GM23338 (cell line): ENCODE measurements around the gene MTRF1. TPM values are rescaled to one million over a fixed set of nuclear protein-coding genes. Genes with fewer than 3 reads are reported as not detected.

Source experiments
- ATAC-seq: fragments of 200-7000 bp; cut with Tn5 transposase; 3 replicates; pipeline ENCODE4 v1.9.1; 2020
- DNase-seq: peaks from one replicate; pipeline ENCODE4 v3.0.0-alpha.2; 2015; ENCODE audit warnings: low spot score
- H2AFZ ChIP-seq: fragments of 200-600 bp; sonication (generic); 2 replicates; pipeline ENCODE4 v1.8.0; 2016; ENCODE audit warnings: antibody characterized with exemption, mild to moderate bottlenecking, moderate library complexity
- H3F3A ChIP-seq: fragments of 200-600 bp; sonication (generic); replicated peaks from 2 replicates; pipeline ENCODE4 v1.8.0; 2017; ENCODE audit warnings: antibody characterized with exemption, mixed run types, low read depth
- H3K27ac ChIP-seq: fragments of 200-600 bp; sonication (generic); 2 replicates; pipeline ENCODE4 v1.6.1; 2016; ENCODE audit warnings: low read depth
- H3K27me3 ChIP-seq: fragments of 200-600 bp; sonication (generic); 2 replicates; pipeline ENCODE4 v1.8.0; 2016; ENCODE audit warnings: mild to moderate bottlenecking, mixed run types, moderate library complexity; ENCODE audit not compliant: insufficient read depth
- H3K36me3 ChIP-seq: fragments of 200-600 bp; sonication (generic); 2 replicates; pipeline ENCODE4 v1.8.0; 2016; ENCODE audit warnings: mild to moderate bottlenecking; ENCODE audit not compliant: insufficient read depth
- H3K4me1 ChIP-seq: fragments of 200-600 bp; sonication (generic); 2 replicates; pipeline ENCODE4 v1.8.0; 2016; ENCODE audit warnings: mild to moderate bottlenecking, moderate library complexity; ENCODE audit not compliant: insufficient read depth
- H3K4me2 ChIP-seq: fragments of 200-600 bp; sonication (generic); 2 replicates; pipeline ENCODE4 v1.7.1; 2017; ENCODE audit warnings: mixed run types
- H3K4me3 ChIP-seq: fragments of 200-600 bp; sonication (generic); 2 replicates; pipeline ENCODE4 v1.6.1; 2016; ENCODE audit warnings: mixed run types
- H3K79me2 ChIP-seq: fragments of 200-600 bp; sonication (generic); replicated peaks from 2 replicates; pipeline ENCODE4 v1.8.0; 2017; ENCODE audit warnings: mild to moderate bottlenecking; ENCODE audit not compliant: insufficient read depth
- H3K9me2 ChIP-seq: fragments of 200-600 bp; sonication (generic); 2 replicates; pipeline ENCODE4 v1.8.0; 2017; ENCODE audit not compliant: insufficient read depth
- H4K20me1 ChIP-seq: fragments of 200-600 bp; sonication (generic); replicated peaks from 2 replicates; pipeline ENCODE4 v1.8.0; 2017; ENCODE audit warnings: mild to moderate bottlenecking; ENCODE audit not compliant: insufficient read depth
- H3K27ac Mint-ChIP-seq: 2 replicates; pipeline ENCODE4 v1.8.0; 2020; ENCODE audit warnings: inconsistent platforms, mild to moderate bottlenecking, moderate library complexity, mixed read lengths
- H3K27me3 Mint-ChIP-seq: 3 replicates; pipeline ENCODE4 v1.8.0; 2022; ENCODE audit warnings: low read depth, mild to moderate bottlenecking, moderate library complexity, mixed read lengths, inconsistent platforms; ENCODE audit not compliant: insufficient read depth, poor library complexity
- H3K36me3 Mint-ChIP-seq: 3 replicates; pipeline ENCODE4 v1.8.0; 2021; ENCODE audit warnings: low read depth, mild to moderate bottlenecking, inconsistent platforms, moderate library complexity, mixed read lengths
- H3K4me1 Mint-ChIP-seq: 3 replicates; pipeline ENCODE4 v1.8.0; 2020; ENCODE audit warnings: mild to moderate bottlenecking, inconsistent platforms, mixed read lengths
- H3K4me3 Mint-ChIP-seq: 3 replicates; pipeline ENCODE4 v1.8.0; 2021; ENCODE audit warnings: moderate library complexity, mild to moderate bottlenecking, inconsistent platforms, mixed read lengths
- H3K9me3 Mint-ChIP-seq: 3 replicates; pipeline ENCODE4 v1.8.0; 2020; ENCODE audit warnings: moderate library complexity, mild to moderate bottlenecking, inconsistent platforms, mixed read lengths
- JUNB ChIP-seq: IDR thresholded peaks from one replicate; pipeline ENCODE4 v1.6.1; 2016; ENCODE audit warnings: antibody characterized with exemption; ENCODE audit not compliant: unreplicated experiment
- ZNF331 ChIP-seq: fragments of 250-450 bp; sonication (Bioruptor Pico); IDR thresholded peaks from 2 replicates; pipeline ENCODE4 v1.5.0; 2020; ENCODE audit warnings: low read depth, mild to moderate bottlenecking, moderate library complexity
- polyA plus RNA-seq: library from polyadenylated mRNA; unstranded; fragments of >200 nt; fragmentation: Nextera tagmentation; extraction: Ambion mirVana; gene quantifications from 2 replicates; pipeline ENCODE4 v1.2.1, GENCODE V29; 2016
- total RNA-seq: library from RNA; depleted of rRNA; stranded (reverse); fragments of >200 nt; shearing (Covaris generic); gene quantifications from 2 replicates; pipeline ENCODE4 v1.2.3, GENCODE V29; 2014
- TF ChIP-seq, protein P1 (sequence below): fragments of 250-450 bp; sonication (Bioruptor Pico); IDR thresholded peaks from 2 replicates; pipeline ENCODE4 v1.5.0; 2020; ENCODE audit warnings: mild to moderate bottlenecking, moderate library complexity
- TF ChIP-seq, protein P2 (sequence below): IDR thresholded peaks from one replicate; pipeline ENCODE4 v1.6.1; 2018; ENCODE audit warnings: antibody characterized with exemption; ENCODE audit not compliant: unreplicated experiment

Gene MTRF1
- total and polyA plus RNA-seq, 2 experiments from 2014 or later, result 18.4 to 22.6 TPM

DNA sequence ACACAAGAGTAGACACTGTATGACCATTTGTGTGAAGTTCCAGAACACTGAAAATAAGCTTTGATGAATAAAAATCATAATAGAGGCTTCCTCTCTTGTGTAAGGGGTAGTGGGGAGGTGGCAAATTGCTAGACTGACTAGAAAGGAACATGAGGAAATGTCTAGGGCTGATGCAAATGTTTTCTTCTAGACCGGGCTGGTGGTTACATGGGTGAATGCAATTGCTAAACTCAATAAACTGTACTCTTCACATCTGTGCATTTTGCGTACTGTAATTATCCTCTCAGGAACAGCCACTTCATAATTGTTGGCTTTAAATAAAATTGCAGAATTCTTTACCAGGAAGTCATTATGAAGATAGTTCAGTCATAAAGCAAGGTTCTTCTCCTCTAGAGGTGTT, 63.9 kb downstream of the MTRF1 start:
- H3F3A ChIP-seq, result no peaks in the 10 kb centered on the region
- no peaks in the 10 kb centered on the region for H3K27me3 ChIP-seq
- H3K4me2 ChIP-seq, result no peak overlapping the region
- H3K27me3 Mint-ChIP-seq, result peaks cover 3% of the 10 kb centered on the region
- no peaks in the 10 kb centered on the region; the same call in 2 of the 3 replicates for H3K4me1 Mint-ChIP-seq
- no peak overlapping the region for H2AFZ ChIP-seq
- H3K9me3 Mint-ChIP-seq, result no peaks in the 10 kb centered on the region
- H3K4me3 ChIP-seq, result no peak overlapping the region
- H3K36me3 Mint-ChIP-seq, result no peaks in the 10 kb centered on the region
- H4K20me1 ChIP-seq, result no peaks in the 10 kb centered on the region
- ATAC-seq, result no peak
- TF ChIP-seq, protein P1, sequence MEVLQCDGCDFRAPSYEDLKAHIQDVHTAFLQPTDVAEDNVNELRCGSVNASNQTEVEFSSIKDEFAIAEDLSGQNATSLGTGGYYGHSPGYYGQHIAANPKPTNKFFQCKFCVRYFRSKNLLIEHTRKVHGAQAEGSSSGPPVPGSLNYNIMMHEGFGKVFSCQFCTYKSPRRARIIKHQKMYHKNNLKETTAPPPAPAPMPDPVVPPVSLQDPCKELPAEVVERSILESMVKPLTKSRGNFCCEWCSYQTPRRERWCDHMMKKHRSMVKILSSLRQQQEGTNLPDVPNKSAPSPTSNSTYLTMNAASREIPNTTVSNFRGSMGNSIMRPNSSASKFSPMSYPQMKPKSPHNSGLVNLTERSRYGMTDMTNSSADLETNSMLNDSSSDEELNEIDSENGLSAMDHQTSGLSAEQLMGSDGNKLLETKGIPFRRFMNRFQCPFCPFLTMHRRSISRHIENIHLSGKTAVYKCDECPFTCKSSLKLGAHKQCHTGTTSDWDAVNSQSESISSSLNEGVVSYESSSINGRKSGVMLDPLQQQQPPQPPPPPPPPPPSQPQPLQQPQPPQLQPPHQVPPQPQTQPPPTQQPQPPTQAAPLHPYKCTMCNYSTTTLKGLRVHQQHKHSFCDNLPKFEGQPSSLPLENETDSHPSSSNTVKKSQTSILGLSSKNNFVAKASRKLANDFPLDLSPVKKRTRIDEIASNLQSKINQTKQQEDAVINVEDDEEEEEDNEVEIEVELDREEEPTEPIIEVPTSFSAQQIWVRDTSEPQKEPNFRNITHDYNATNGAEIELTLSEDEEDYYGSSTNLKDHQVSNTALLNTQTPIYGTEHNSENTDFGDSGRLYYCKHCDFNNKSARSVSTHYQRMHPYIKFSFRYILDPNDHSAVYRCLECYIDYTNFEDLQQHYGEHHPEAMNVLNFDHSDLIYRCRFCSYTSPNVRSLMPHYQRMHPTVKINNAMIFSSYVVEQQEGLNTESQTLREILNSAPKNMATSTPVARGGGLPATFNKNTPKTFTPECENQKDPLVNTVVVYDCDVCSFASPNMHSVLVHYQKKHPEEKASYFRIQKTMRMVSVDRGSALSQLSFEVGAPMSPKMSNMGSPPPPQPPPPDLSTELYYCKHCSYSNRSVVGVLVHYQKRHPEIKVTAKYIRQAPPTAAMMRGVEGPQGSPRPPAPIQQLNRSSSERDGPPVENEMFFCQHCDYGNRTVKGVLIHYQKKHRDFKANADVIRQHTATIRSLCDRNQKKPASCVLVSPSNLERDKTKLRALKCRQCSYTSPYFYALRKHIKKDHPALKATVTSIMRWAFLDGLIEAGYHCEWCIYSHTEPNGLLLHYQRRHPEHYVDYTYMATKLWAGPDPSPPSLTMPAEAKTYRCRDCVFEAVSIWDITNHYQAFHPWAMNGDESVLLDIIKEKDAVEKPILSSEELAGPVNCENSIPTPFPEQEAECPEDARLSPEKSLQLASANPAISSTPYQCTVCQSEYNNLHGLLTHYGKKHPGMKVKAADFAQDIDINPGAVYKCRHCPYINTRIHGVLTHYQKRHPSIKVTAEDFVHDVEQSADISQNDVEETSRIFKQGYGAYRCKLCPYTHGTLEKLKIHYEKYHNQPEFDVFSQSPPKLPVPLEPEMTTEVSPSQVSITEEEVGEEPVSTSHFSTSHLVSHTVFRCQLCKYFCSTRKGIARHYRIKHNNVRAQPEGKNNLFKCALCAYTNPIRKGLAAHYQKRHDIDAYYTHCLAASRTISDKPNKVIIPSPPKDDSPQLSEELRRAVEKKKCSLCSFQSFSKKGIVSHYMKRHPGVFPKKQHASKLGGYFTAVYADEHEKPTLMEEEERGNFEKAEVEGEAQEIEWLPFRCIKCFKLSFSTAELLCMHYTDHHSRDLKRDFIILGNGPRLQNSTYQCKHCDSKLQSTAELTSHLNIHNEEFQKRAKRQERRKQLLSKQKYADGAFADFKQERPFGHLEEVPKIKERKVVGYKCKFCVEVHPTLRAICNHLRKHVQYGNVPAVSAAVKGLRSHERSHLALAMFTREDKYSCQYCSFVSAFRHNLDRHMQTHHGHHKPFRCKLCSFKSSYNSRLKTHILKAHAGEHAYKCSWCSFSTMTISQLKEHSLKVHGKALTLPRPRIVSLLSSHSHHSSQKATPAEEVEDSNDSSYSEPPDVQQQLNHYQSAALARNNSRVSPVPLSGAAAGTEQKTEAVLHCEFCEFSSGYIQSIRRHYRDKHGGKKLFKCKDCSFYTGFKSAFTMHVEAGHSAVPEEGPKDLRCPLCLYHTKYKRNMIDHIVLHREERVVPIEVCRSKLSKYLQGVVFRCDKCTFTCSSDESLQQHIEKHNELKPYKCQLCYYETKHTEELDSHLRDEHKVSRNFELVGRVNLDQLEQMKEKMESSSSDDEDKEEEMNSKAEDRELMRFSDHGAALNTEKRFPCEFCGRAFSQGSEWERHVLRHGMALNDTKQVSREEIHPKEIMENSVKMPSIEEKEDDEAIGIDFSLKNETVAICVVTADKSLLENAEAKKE (CRISPR knock-in tag), result no peak
- TF ChIP-seq JUNB (no peak), ZNF331 (no peak)
- TF ChIP-seq, protein P2, sequence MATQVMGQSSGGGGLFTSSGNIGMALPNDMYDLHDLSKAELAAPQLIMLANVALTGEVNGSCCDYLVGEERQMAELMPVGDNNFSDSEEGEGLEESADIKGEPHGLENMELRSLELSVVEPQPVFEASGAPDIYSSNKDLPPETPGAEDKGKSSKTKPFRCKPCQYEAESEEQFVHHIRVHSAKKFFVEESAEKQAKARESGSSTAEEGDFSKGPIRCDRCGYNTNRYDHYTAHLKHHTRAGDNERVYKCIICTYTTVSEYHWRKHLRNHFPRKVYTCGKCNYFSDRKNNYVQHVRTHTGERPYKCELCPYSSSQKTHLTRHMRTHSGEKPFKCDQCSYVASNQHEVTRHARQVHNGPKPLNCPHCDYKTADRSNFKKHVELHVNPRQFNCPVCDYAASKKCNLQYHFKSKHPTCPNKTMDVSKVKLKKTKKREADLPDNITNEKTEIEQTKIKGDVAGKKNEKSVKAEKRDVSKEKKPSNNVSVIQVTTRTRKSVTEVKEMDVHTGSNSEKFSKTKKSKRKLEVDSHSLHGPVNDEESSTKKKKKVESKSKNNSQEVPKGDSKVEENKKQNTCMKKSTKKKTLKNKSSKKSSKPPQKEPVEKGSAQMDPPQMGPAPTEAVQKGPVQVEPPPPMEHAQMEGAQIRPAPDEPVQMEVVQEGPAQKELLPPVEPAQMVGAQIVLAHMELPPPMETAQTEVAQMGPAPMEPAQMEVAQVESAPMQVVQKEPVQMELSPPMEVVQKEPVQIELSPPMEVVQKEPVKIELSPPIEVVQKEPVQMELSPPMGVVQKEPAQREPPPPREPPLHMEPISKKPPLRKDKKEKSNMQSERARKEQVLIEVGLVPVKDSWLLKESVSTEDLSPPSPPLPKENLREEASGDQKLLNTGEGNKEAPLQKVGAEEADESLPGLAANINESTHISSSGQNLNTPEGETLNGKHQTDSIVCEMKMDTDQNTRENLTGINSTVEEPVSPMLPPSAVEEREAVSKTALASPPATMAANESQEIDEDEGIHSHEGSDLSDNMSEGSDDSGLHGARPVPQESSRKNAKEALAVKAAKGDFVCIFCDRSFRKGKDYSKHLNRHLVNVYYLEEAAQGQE, result no peak
- no peaks in the 10 kb centered on the region for H3K79me2 ChIP-seq
- no peaks in the 10 kb centered on the region for H3K36me3 ChIP-seq
- no peak overlapping the region for H3K27ac Mint-ChIP-seq
- 0 out of 2 replicates have a peak, but pooled peaks cover 4% of the 10 kb centered on the region for H3K9me2 ChIP-seq
- no peaks in the 10 kb centered on the region for H3K4me1 ChIP-seq
- no peak for DNase-seq
- no peak overlapping the region for H3K4me3 Mint-ChIP-seq
- no peak overlapping the region for H3K27ac ChIP-seq
